Stimulated activated CD4-positive, alpha-beta T cell treated with anti-CD3 and anti-CD28 coated beads, Interleukin-1b, Interleukin-23, amount 100 ng/mL, for 1 hour (primary cell): Measurements from ENCODE around the gene ZNF670.

Experiments used
- DNase-seq, 2 donors: peaks; one replicate each; pipeline ENCODE4 v3.0.0-alpha.2; 2020; ENCODE audit warnings: low read depth in 2 of 2

ZNF670 gene

GRCh38 chr1:247103859-247104591 lies 25.4 kb upstream of the ZNF670 start, which contains the start of gene ZNF669:
ZNF669 (minus strand) TSS chr1:247104356; CDS start chr1:247104199, 157 bp downstream.
- DNase-seq = peak; percentile 70 to 86

GRCh38 chr1:247102381-247102780 lies 23.8 kb upstream of the ZNF670 start:
- no peak for DNase-seq

- no peak for DNase-seq
These were observed 22.2 kb upstream of the ZNF670 start for GRCh38 chr1:247100676-247101279.

GRCh38 chr1:247096958-247097357 lies 18.3 kb upstream of the ZNF670 start:
- DNase-seq = no peak

GRCh38 chr1:247096544-247096943 lies 17.9 kb upstream of the ZNF670 start:
- DNase-seq = no peak

GRCh38 chr1:247096112-247096511 lies 17.5 kb upstream of the ZNF670 start:
- no peak for DNase-seq

- no peak for DNase-seq
These were observed 11.8 kb upstream of the ZNF670 start for GRCh38 chr1:247090455-247090854.

- no peak for DNase-seq
These were observed 11.2 kb upstream of the ZNF670 start for GRCh38 chr1:247089616-247090375.

GRCh38 chr1:247088967-247089366 lies 10.4 kb upstream of the ZNF670 start:
- DNase-seq = no peak

GRCh38 chr1:247087256-247087655 lies 8.6 kb upstream of the ZNF670 start:
- DNase-seq = no peak

- DNase-seq = no peak
These were observed 6.7 kb upstream of the ZNF670 start for GRCh38 chr1:247085310-247085709.

- no peak for DNase-seq
These were observed 6.2 kb upstream of the ZNF670 start for GRCh38 chr1:247084771-247085170.

- no peak for DNase-seq
These were observed 697 bp upstream of the ZNF670 start for GRCh38 chr1:247079141-247079874.

- DNase-seq = no peak
These were observed 744 bp downstream of the ZNF670 start for GRCh38 chr1:247077876-247078257.

GRCh38 chr1:247077213-247077612 lies 1.4 kb downstream of the ZNF670 start:
- no peak for DNase-seq

- DNase-seq = no peak
These were observed 8.0 kb downstream of the ZNF670 start for GRCh38 chr1:247070645-247071044.

- no peak for DNase-seq
These were observed 14.3 kb downstream of the ZNF670 start for GRCh38 chr1:247064304-247064703.

- DNase-seq = no peak
These were observed 17.8 kb downstream of the ZNF670 start for GRCh38 chr1:247060771-247061170.

GRCh38 chr1:247056071-247056470 lies 22.5 kb downstream of the ZNF670 start:
- DNase-seq = no peak

GRCh38 chr1:247054992-247055415 lies 23.6 kb downstream of the ZNF670 start:
- no peak for DNase-seq

- DNase-seq = no peak
These were observed 30.9 kb downstream of the ZNF670 start for GRCh38 chr1:247047702-247048101.

GRCh38 chr1:247047260-247047659 lies 31.4 kb downstream of the ZNF670 start:
- no peak for DNase-seq
